BLaER1 treated with 17β-estradiol and CSF1 and Interleukin-3, amounts not matched to agents 10 nM and 100 nM (cell line): ENCODE measurements around the gene ENTPD3.

Experiments used
- H3K27ac ChIP-seq, 11 experiments: shearing (Covaris generic); formaldehyde crosslinking; 2 replicates each; pipeline ENCODE4 v1.8.1; 2022
- H3K27me3 ChIP-seq, 11 experiments: shearing (Covaris generic); formaldehyde crosslinking; 2 replicates each; pipeline ENCODE4 v1.8.1; 2022
- H3K36me3 ChIP-seq, 11 experiments: shearing (Covaris generic); formaldehyde crosslinking; 2 replicates each; pipeline ENCODE4 v1.8.1; 2022
- H3K4me1 ChIP-seq, 10 experiments: shearing (Covaris generic); formaldehyde crosslinking; 2 replicates each; pipeline ENCODE4 v1.8.1; 2022
- H3K4me2 ChIP-seq, 11 experiments: shearing (Covaris generic); formaldehyde crosslinking; 2 replicates each; pipeline ENCODE4 v1.8.1; 2022
- H3K4me3 ChIP-seq, 10 experiments: shearing (Covaris generic); formaldehyde crosslinking; 2 replicates each; pipeline ENCODE4 v1.8.1; 2022
- H3K9ac ChIP-seq, 11 experiments: shearing (Covaris generic); formaldehyde crosslinking; 2 replicates each; pipeline ENCODE4 v1.8.1; 2022
- H3K9me3 ChIP-seq, 11 experiments: shearing (Covaris generic); formaldehyde crosslinking; replicated peaks in 1 of 11; 2 replicates each; pipeline ENCODE4 v1.8.1; 2022
- H4K20me1 ChIP-seq, 11 experiments: shearing (Covaris generic); formaldehyde crosslinking; 2 replicates each; pipeline ENCODE4 v1.8.1; 2022
- Cebpa-rat ChIP-seq, 11 experiments: shearing (Covaris generic); IDR thresholded peaks; 2 replicates each; pipeline ENCODE4 v1.8.1; 2022

ENTPD3 gene

GRCh38 chr3:40397129-40397528 is 10.1 kb downstream of the ENTPD3 start:
- Histone ChIP-seq H3K36me3 (no peaks in the 10 kb centered on the region), H3K4me2 (no peak overlapping the region), H4K20me1 (no peaks in the 10 kb centered on the region), H3K27ac (no peak overlapping the region), H3K9ac (no peak overlapping the region), H3K4me3 (no peak overlapping the region), H3K27me3 (no peaks in the 10 kb centered on the region), H3K4me1 (no peaks in the 10 kb centered on the region), H3K9me3 (peaks cover 0 to 7% (median 5%) of the 10 kb centered on the region in 11 experiments; a peak in 3 of 22 replicates)
- TF ChIP-seq Cebpa-rat (IDR thresholded peaks at IDR 0.05), result no peak

GRCh38 chr3:40397912-40398311 is 10.9 kb downstream of the ENTPD3 start:
- H3K4me3 ChIP-seq, result no peak overlapping the region
- peaks cover 0 to 7% (median 5%) of the 10 kb centered on the region in 11 experiments; a peak in 3 of 22 replicates for H3K9me3 ChIP-seq
- H3K9ac ChIP-seq, result no peak overlapping the region
- no peak overlapping the region for H3K4me2 ChIP-seq
- H3K36me3 ChIP-seq, result no peaks in the 10 kb centered on the region
- no peaks in the 10 kb centered on the region for H4K20me1 ChIP-seq
- no peak for TF ChIP-seq Cebpa-rat (IDR thresholded peaks at IDR 0.05)
- H3K4me1 ChIP-seq, result no peaks in the 10 kb centered on the region
- no peak overlapping the region for H3K27ac ChIP-seq
- H3K27me3 ChIP-seq, result no peaks in the 10 kb centered on the region

- H3K4me3 ChIP-seq, result no peak overlapping the region
- H3K4me1 ChIP-seq, result no peaks in the 10 kb centered on the region
- no peak overlapping the region for H3K4me2 ChIP-seq
- no peaks in the 10 kb centered on the region for H3K36me3 ChIP-seq
- no peaks in the 10 kb centered on the region for H4K20me1 ChIP-seq
- H3K9me3 ChIP-seq, result peaks cover 0 to 7% (median 5%) of the 10 kb centered on the region in 11 experiments; a peak in 3 of 22 replicates
- no peak overlapping the region for H3K9ac ChIP-seq
- no peak overlapping the region for H3K27ac ChIP-seq
- TF ChIP-seq Cebpa-rat (IDR thresholded peaks at IDR 0.05), result no peak
- no peaks in the 10 kb centered on the region for H3K27me3 ChIP-seq
Measured at GRCh38 chr3:40398346-40398745, 11.4 kb downstream of the ENTPD3 start.

GRCh38 chr3:40404591-40405198 is 17.7 kb downstream of the ENTPD3 start:
- Histone ChIP-seq H3K27me3 (no peaks in the 10 kb centered on the region), H3K9me3 (no peaks in the 10 kb centered on the region), H3K4me1 (no peaks in the 10 kb centered on the region), H3K9ac (no peak overlapping the region), H4K20me1 (no peaks in the 10 kb centered on the region), H3K4me2 (no peak overlapping the region), H3K36me3 (no peaks in the 10 kb centered on the region), H3K27ac (no peak overlapping the region), H3K4me3 (no peak overlapping the region)
- no peak for TF ChIP-seq Cebpa-rat (IDR thresholded peaks at IDR 0.05)

- H3K27ac ChIP-seq, result no peak overlapping the region
- H3K27me3 ChIP-seq, result no peaks in the 10 kb centered on the region
- no peak overlapping the region for H3K4me2 ChIP-seq
Measured at GRCh38 chr3:40407007-40407406, 20.0 kb downstream of the ENTPD3 start.

GRCh38 chr3:40407611-40408010 is 20.6 kb downstream of the ENTPD3 start:
- no peak overlapping the region for H3K9ac ChIP-seq
- H3K27ac ChIP-seq, result no peak overlapping the region
- TF ChIP-seq Cebpa-rat (IDR thresholded peaks at IDR 0.05), result no peak

More at GRCh38 chr3:40407007-40407406, 20.0 kb downstream of the ENTPD3 start:
- no peak for TF ChIP-seq Cebpa-rat (IDR thresholded peaks at IDR 0.05)
- Histone ChIP-seq H3K36me3 (no peaks in the 10 kb centered on the region), H3K4me3 (no peak overlapping the region), H3K4me1 (no peaks in the 10 kb centered on the region), H3K9ac (no peak overlapping the region), H3K9me3 (no peaks in the 10 kb centered on the region), H4K20me1 (no peaks in the 10 kb centered on the region)

GRCh38 chr3:40414270-40414669 is 27.3 kb downstream of the ENTPD3 start:
- TF ChIP-seq Cebpa-rat (IDR thresholded peaks at IDR 0.05), result no peak
- Histone ChIP-seq H4K20me1 (no peaks in the 10 kb centered on the region), H3K4me1 (no peaks in the 10 kb centered on the region), H3K9me3 (no peaks in the 10 kb centered on the region), H3K36me3 (no peaks in the 10 kb centered on the region), H3K4me3 (no peak overlapping the region), H3K9ac (no peak overlapping the region), H3K27me3 (no peaks in the 10 kb centered on the region), H3K4me2 (no peak overlapping the region), H3K27ac (no peak overlapping the region)

More at GRCh38 chr3:40407611-40408010, 20.6 kb downstream of the ENTPD3 start:
- Histone ChIP-seq H3K4me2 (no peak overlapping the region), H3K4me3 (no peak overlapping the region), H4K20me1 (no peaks in the 10 kb centered on the region), H3K9me3 (no peaks in the 10 kb centered on the region), H3K4me1 (no peaks in the 10 kb centered on the region), H3K27me3 (no peaks in the 10 kb centered on the region), H3K36me3 (no peaks in the 10 kb centered on the region)

GRCh38 chr3:40417845-40418543 is 31.0 kb downstream of the ENTPD3 start:
- no peaks in the 10 kb centered on the region for H3K27me3 ChIP-seq
- no peak overlapping the region for H3K4me2 ChIP-seq
- H3K4me1 ChIP-seq, result no peaks in the 10 kb centered on the region
- no peak for TF ChIP-seq Cebpa-rat (IDR thresholded peaks at IDR 0.05)
- H3K9me3 ChIP-seq, result no peaks in the 10 kb centered on the region
- H3K9ac ChIP-seq, result no peak overlapping the region
- H3K27ac ChIP-seq, result no peak overlapping the region
- H3K4me3 ChIP-seq, result no peak overlapping the region
- peaks cover 0 to 3% (median 0%) of the 10 kb centered on the region in 11 experiments; a peak in 2 of 22 replicates for H3K36me3 ChIP-seq
- no peaks in the 10 kb centered on the region for H4K20me1 ChIP-seq

GRCh38 chr3:40422861-40423260 is 35.9 kb downstream of the ENTPD3 start:
- Histone ChIP-seq H3K4me2 (no peak overlapping the region), H4K20me1 (no peaks in the 10 kb centered on the region), H3K9ac (no peak overlapping the region), H3K27ac (no peak overlapping the region), H3K4me3 (no peak overlapping the region), H3K36me3 (peaks cover 0 to 3% (median 0%) of the 10 kb centered on the region in 11 experiments; a peak in 2 of 22 replicates), H3K4me1 (peaks cover 0 to 4% (median 0%) of the 10 kb centered on the region in 10 experiments; a peak in 2 of 20 replicates), H3K9me3 (no peaks in the 10 kb centered on the region), H3K27me3 (no peaks in the 10 kb centered on the region)
- no peak for TF ChIP-seq Cebpa-rat (IDR thresholded peaks at IDR 0.05)
